Aorta (tissue), 5 donors: ENCODE measurements around the gene SFSWAP. TPM values are rescaled to one million over a fixed set of nuclear protein-coding genes. Genes with fewer than 3 reads are reported as not detected.

Experiments
- ATAC-seq: fragments of 200-7000 bp; cut with Tn5 transposase; one replicate; pipeline ENCODE4 v1.9.1; 2022; ENCODE audit warnings: moderate library complexity; ENCODE audit not compliant: low FRiP score
- DNase-seq, 2 donors: peaks; one replicate each; pipeline ENCODE4 v3.0.0-alpha.2; 2020
- H3K27ac ChIP-seq, 2 donors: one replicate each; pipeline ENCODE4 v1.5.1; 2013; ENCODE audit warnings: low read length in 2 of 2, mild to moderate bottlenecking in 2 of 2, moderate library complexity in 2 of 2, control low read depth in 1 of 2, inconsistent platforms in 1 of 2, low read depth in 1 of 2
- H3K27me3 ChIP-seq, 2 donors: one replicate each; pipeline ENCODE4 v1.6.1; 2013; ENCODE audit warnings: control low read depth in 1 of 2, low read length in 1 of 2, mild to moderate bottlenecking in 1 of 2, moderate library complexity in 1 of 2; ENCODE audit not compliant: insufficient read depth in 2 of 2, control insufficient read depth in 1 of 2
- H3K36me3 ChIP-seq, 2 donors: one replicate each; pipeline ENCODE4 v1.6.1; 2013; ENCODE audit warnings: control low read depth in 1 of 2, low read length in 1 of 2, mild to moderate bottlenecking in 1 of 2; ENCODE audit not compliant: insufficient read depth in 2 of 2, control insufficient read depth in 1 of 2
- H3K4me1 ChIP-seq, 2 donors: one replicate each; pipeline ENCODE4 v1.6.1; 2013; ENCODE audit warnings: low read length in 2 of 2, control low read depth in 1 of 2, mild to moderate bottlenecking in 1 of 2, moderate library complexity in 1 of 2; ENCODE audit not compliant: insufficient read depth in 2 of 2, control insufficient read depth in 1 of 2
- H3K4me3 ChIP-seq, 2 donors: one replicate each; pipeline ENCODE4 v1.5.1; 2013; ENCODE audit warnings: low read length in 2 of 2, control low read depth in 1 of 2, mild to moderate bottlenecking in 1 of 2
- H3K9me3 ChIP-seq: one replicate; pipeline ENCODE4 v1.6.1; 2013; ENCODE audit warnings: mild to moderate bottlenecking, low read length; ENCODE audit not compliant: control insufficient read depth
- WGBS, 2 donors: extraction: QIAGEN DNeasy Blood & Tissue Kit; methylation state at CpG; one replicate each; pipeline ENCODE4 v1.1.7; 2013; 5-methylcytosine and 5-hydroxymethylcytosine counted together
- intact Hi-C, 2 donors: fragments of 100-400 bp; cut with DNase I; formaldehyde crosslinking; loops; one replicate each; pipeline versions ENCODE4 v1.14.2 to v1.15.0; 2022
- polyA plus RNA-seq, 2 donors: library from polyadenylated mRNA; stranded (reverse); fragments of 200-250 nt; gene quantifications; one replicate each; pipeline ENCODE4 v1.2.3, GENCODE V29; 2013
- total RNA-seq, 2 donors: library from RNA; stranded (reverse); fragmentation: NEBNext Ultra II Directional; extraction: Animal tissue kit (Norgen Biotek cat#: 25700); gene quantifications; one replicate each; pipeline ENCODE4 v1.2.1, GENCODE V29; 2021
- donor health status: healthy with polysubstance abuse.
- donor health status: Bipolar disorder and iron deficiency.
- donor health status: DM: no; HTN: no; CAD: no.
- donor health status: DM: no; HTN: no; CAD: no.
- donor health status: DM: yes; HTN: yes; CAD: no.

The SFSWAP gene
- total and polyA plus RNA-seq, 4 donors: 13.4 to 72.3 (median 48.7) TPM

GRCh38 chr12:131836193-131836592, 125.3 kb downstream of the SFSWAP start:
- Histone ChIP-seq H3K27me3 (no peaks in the 10 kb centered on the region), H3K4me3 (no peak overlapping the region), H3K9me3 (no peaks in the 10 kb centered on the region), H3K27ac (no peak overlapping the region), H3K4me1 (no peaks in the 10 kb centered on the region), H3K36me3 (no peaks in the 10 kb centered on the region)
- DNase-seq: no peak
- intact Hi-C loops: no loop called here
- 45 to 55% methylated on average over 3 of the region's 3 CpGs for WGBS, 2 donors
- no peak for ATAC-seq

DNA sequence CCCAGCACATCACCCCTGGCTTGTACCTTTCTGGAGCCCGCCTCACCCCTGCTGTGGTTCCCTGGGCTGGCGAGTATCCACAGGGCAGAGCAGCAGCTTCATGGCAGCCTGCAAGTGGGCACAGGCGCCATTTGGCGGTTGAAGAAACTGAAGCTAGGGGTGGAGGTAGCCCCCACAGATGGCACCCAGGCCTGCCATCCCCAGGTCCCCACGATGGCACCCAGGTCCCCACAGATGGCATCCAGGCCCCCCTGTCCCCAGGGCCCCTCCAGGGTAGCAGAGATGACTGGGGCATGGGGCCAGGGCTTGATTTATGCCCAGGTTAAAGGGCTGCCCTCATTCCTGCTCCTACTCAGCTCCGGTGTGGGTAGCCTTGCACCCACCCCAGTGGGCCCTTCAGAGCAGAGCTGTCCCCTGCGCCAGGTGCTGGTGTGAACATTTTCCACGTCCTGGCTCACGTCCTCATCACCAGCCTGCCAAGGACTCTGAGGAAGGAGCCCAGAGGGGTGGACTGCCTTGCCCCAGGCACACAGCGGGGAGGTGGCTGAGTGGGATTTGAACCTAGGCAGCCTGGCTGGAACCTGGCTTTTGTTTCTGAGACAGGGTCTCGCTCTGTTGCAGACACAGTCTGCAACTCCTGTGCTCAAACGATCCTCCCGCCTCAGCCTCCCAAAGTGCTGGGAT, 126.0 kb downstream of the SFSWAP start:
- Histone ChIP-seq H3K36me3 (no peaks in the 10 kb centered on the region), H3K4me1 (no peaks in the 10 kb centered on the region), H3K27ac (no peak overlapping the region), H3K27me3 (no peaks in the 10 kb centered on the region), H3K9me3 (no peaks in the 10 kb centered on the region), H3K4me3 (no peak overlapping the region)
- ATAC-seq (no peak), DNase-seq (peak in 1 of 2 donors; percentile 66)
- WGBS, 2 donors: 61 to 70% methylated on average over 13 of the region's 13 CpGs
- intact Hi-C loops: no loop called here

- 91 to 92% methylated on average over 46 of the region's 46 CpGs for WGBS, 2 donors
- no peak for ATAC-seq
- intact Hi-C loops: no loop called here
Observed at GRCh38 chr12:131840643-131841416, 129.9 kb downstream of the SFSWAP start.

GRCh38 chr12:131841547-131841946, 130.7 kb downstream of the SFSWAP start:
- no peak for DNase-seq
- H3K36me3 ChIP-seq: no peaks in the 10 kb centered on the region

More at GRCh38 chr12:131840643-131841416, 129.9 kb downstream of the SFSWAP start:
- Histone ChIP-seq H3K9me3 (no peaks in the 10 kb centered on the region), H3K36me3 (no peaks in the 10 kb centered on the region), H3K4me1 (no peaks in the 10 kb centered on the region), H3K27ac (no peak overlapping the region), H3K4me3 (no peak overlapping the region), H3K27me3 (no peaks in the 10 kb centered on the region)
- no peak for DNase-seq

GRCh38 chr12:131842169-131842568, 131.3 kb downstream of the SFSWAP start:
- 86 to 88% methylated on average over 15 of the region's 15 CpGs for WGBS, 2 donors
- no peak for ATAC-seq
- Histone ChIP-seq H3K9me3 (no peaks in the 10 kb centered on the region), H3K36me3 (no peaks in the 10 kb centered on the region), H3K4me1 (no peaks in the 10 kb centered on the region), H3K27ac (no peak overlapping the region), H3K27me3 (no peaks in the 10 kb centered on the region), H3K4me3 (no peak overlapping the region)
- intact Hi-C loops: no loop called here
- no peak for DNase-seq

More at GRCh38 chr12:131841547-131841946, 130.7 kb downstream of the SFSWAP start:
- H3K4me1 ChIP-seq: no peaks in the 10 kb centered on the region
- no peak overlapping the region for H3K4me3 ChIP-seq
- H3K27ac ChIP-seq: no peak overlapping the region
- intact Hi-C loops: no loop called here
- no peaks in the 10 kb centered on the region for H3K9me3 ChIP-seq
- WGBS, 2 donors: 91 to 95% methylated on average over 22 of the region's 22 CpGs
- ATAC-seq: no peak
- no peaks in the 10 kb centered on the region for H3K27me3 ChIP-seq

DNA sequence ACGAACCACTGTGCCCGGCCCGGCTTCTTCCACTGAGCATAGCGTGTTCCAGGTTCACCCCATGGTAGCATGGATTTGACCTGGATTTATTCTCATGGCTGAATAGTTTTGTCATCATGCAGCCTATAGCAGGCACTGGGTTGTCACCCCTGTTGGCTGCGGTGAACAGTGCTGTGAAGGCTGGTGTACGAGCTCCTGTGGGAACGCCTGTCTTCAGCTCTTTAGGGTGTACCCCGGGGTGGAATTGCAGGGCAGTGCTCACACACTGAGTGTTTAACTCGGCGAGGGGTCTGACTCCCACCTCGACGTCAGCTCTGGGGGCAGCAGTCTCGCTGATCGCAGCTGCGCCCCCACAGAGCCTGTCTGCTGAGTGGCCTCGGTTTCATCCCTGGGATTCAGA, 132.6 kb downstream of the SFSWAP start:
- WGBS, 2 donors: 85 to 90% methylated on average over 16 of the region's 16 CpGs

DNA sequence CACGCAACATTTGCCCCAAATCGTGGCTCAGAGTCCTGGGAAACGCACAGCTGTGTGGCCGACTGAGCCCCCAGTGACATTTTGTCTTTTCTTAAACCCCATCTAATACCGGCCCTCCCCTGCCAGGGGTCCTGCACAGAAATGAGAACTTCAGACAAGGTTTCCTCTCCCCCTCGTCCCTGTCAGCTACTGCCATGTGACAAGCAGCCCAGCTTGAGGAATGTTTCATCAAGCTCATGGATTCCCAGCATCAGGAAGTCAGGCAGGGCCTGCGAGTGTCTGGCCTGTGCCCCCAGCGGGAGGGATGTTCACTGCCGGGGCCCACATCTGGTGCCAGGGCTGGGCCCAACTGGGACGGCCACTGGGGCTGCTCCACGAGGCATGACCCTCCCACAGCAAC, 133.2 kb downstream of the SFSWAP start:
- H3K9me3 ChIP-seq: no peaks in the 10 kb centered on the region
- DNase-seq (no peak), ATAC-seq (no peak)
- no peaks in the 10 kb centered on the region for H3K27me3 ChIP-seq
- intact Hi-C loops: no loop called here
- WGBS, 2 donors: 85 to 92% methylated on average over 11 of the region's 11 CpGs
- H3K36me3 ChIP-seq: no peaks in the 10 kb centered on the region
- H3K27ac ChIP-seq: no peak overlapping the region
- H3K4me3 ChIP-seq: no peak overlapping the region
- no peaks in the 10 kb centered on the region for H3K4me1 ChIP-seq

More for the DNA sequence above, 132.6 kb downstream of the SFSWAP start:
- intact Hi-C loops: no loop called here
- Histone ChIP-seq H3K9me3 (no peaks in the 10 kb centered on the region), H3K27me3 (no peaks in the 10 kb centered on the region), H3K36me3 (no peaks in the 10 kb centered on the region), H3K4me3 (no peak overlapping the region), H3K4me1 (no peaks in the 10 kb centered on the region), H3K27ac (no peak overlapping the region)
- no peak for ATAC-seq
- no peak for DNase-seq

GRCh38 chr12:131844656-131845055, 133.8 kb downstream of the SFSWAP start:
- intact Hi-C loops: no loop called here
- ATAC-seq (no peak), DNase-seq (no peak)
- Histone ChIP-seq H3K9me3 (no peaks in the 10 kb centered on the region), H3K4me1 (no peaks in the 10 kb centered on the region), H3K27me3 (no peaks in the 10 kb centered on the region), H3K4me3 (no peak overlapping the region), H3K36me3 (no peaks in the 10 kb centered on the region), H3K27ac (no peak overlapping the region)
- 90 to 93% methylated on average over 25 of the region's 25 CpGs for WGBS, 2 donors

- no peak for ATAC-seq
- Histone ChIP-seq H3K27ac (no peak overlapping the region), H3K4me1 (no peaks in the 10 kb centered on the region), H3K27me3 (no peaks in the 10 kb centered on the region), H3K9me3 (no peaks in the 10 kb centered on the region), H3K4me3 (no peak overlapping the region), H3K36me3 (no peaks in the 10 kb centered on the region)
- intact Hi-C loops: no loop called here
- 92 to 93% methylated on average over 28 to 29 of the region's 29 CpGs for WGBS, 2 donors
- no peak for DNase-seq
Observed at GRCh38 chr12:131845121-131845520, 134.2 kb downstream of the SFSWAP start.
